ENCODE results near the gene FOXN4. TPM values are rescaled to one million over a fixed set of nuclear protein-coding genes. Genes with fewer than 3 reads are reported as not detected.

FOXN4 gene
- total RNA-seq, 4 donors from 2014 or later: not detected

GRCh38 chr12:109234012-109234411, 75.1 kb downstream of the FOXN4 start:
- Histone ChIP-seq H3K4me1 (no peaks in the 10 kb centered on the region), H3K9me3 (no peaks in the 10 kb centered on the region), H3K4me3 (no peak overlapping the region), H3K27ac (no peak overlapping the region), H3K27me3 (no peaks in the 10 kb centered on the region), H3K36me3 (peaks cover 0 to 97% of the 10 kb centered on the region in 2 donors)
- ATAC-seq: no peak
- TF ChIP-seq EP300 (IDR thresholded peaks at IDR 0.05) (no peak), POLR2AphosphoS5 (IDR thresholded peaks at IDR 0.05) (no peak), POLR2A (IDR thresholded peaks at IDR 0.05) (no peak)
- TF ChIP-seq, protein P1, sequence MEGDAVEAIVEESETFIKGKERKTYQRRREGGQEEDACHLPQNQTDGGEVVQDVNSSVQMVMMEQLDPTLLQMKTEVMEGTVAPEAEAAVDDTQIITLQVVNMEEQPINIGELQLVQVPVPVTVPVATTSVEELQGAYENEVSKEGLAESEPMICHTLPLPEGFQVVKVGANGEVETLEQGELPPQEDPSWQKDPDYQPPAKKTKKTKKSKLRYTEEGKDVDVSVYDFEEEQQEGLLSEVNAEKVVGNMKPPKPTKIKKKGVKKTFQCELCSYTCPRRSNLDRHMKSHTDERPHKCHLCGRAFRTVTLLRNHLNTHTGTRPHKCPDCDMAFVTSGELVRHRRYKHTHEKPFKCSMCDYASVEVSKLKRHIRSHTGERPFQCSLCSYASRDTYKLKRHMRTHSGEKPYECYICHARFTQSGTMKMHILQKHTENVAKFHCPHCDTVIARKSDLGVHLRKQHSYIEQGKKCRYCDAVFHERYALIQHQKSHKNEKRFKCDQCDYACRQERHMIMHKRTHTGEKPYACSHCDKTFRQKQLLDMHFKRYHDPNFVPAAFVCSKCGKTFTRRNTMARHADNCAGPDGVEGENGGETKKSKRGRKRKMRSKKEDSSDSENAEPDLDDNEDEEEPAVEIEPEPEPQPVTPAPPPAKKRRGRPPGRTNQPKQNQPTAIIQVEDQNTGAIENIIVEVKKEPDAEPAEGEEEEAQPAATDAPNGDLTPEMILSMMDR (IDR thresholded peaks at IDR 0.05): no peak
- WGBS, 2 donors (ENCODE audit: low coverage in 1 of 2): 77% methylated on average over 3 of the region's 15 CpGs; no CpG with 5 or more reads in 1 of the 2 donors

DNA sequence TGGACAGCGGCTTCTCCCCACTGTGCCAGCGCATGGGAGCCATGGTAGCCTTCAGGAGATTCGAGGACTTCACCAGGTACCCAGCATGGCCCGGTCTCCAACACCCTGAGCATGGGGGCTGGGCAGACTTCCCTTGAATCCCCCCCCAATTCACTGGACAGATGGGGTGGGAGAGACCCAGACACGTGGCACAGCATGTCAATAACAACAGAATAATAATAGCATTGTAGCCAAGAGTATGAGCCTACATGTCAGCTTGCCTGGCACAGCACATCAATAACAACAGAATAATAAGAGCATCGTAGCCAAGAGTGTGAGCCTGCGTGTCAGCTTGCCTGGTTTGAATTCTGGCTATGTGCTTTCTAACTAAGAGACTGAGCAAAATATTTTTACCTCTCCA, 76.4 kb downstream of the FOXN4 start:
- 51 to 100% methylated on average over 2 of the region's 7 CpGs for WGBS, 2 donors (ENCODE audit: low coverage in 1 of 2)
- H3K36me3 ChIP-seq: peaks cover 0 to 100% of the 10 kb centered on the region in 2 donors

DNA sequence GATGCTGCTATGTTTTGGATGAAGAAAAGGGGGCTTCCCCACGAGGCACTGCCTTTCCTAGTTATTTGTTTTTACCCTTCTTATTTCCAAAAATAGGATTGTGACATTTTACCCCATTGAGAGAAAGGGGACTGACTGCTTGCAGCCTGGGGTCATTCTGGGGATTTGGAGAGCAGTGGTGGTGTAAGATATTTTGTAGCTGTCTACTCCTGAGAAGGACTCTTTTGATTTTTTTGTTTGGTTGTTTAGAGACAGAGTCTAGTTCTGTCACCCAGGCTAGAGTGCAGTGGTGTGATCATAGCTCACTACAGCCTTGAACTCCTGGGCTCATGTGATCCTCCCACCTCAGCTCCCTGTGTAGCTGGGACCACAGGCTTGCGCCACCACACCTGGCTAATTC, 78.9 kb downstream of the FOXN4 start:
- no peaks in the 10 kb centered on the region for H3K27me3 ChIP-seq
- no peak for ATAC-seq
- no peaks in the 10 kb centered on the region for H3K4me1 ChIP-seq
- no peak overlapping the region for H3K27ac ChIP-seq
- H3K4me3 ChIP-seq: no peak overlapping the region
- H3K9me3 ChIP-seq: no peaks in the 10 kb centered on the region
- TF ChIP-seq, protein P1 (IDR thresholded peaks at IDR 0.05): no peak
- TF ChIP-seq POLR2A (IDR thresholded peaks at IDR 0.05): no peak
- 68 to 81% methylated on average over 2 of the region's 2 CpGs for WGBS, 2 donors (ENCODE audit: low coverage in 1 of 2)
- peaks cover 0 to 100% of the 10 kb centered on the region in 2 donors for H3K36me3 ChIP-seq

More for the DNA sequence above, 76.4 kb downstream of the FOXN4 start:
- no peak for ATAC-seq
- TF ChIP-seq POLR2AphosphoS5 (IDR thresholded peaks at IDR 0.05) (no peak), EP300 (IDR thresholded peaks at IDR 0.05) (no peak), POLR2A (IDR thresholded peaks at IDR 0.05) (no peak)
- TF ChIP-seq, protein P1 (IDR thresholded peaks at IDR 0.05): no peak
- Histone ChIP-seq H3K4me1 (no peaks in the 10 kb centered on the region), H3K27ac (no peak overlapping the region), H3K4me3 (no peak overlapping the region), H3K27me3 (no peaks in the 10 kb centered on the region), H3K9me3 (no peaks in the 10 kb centered on the region)

GRCh38 chr12:109228664-109229063, 80.4 kb downstream of the FOXN4 start:
- H3K4me1 ChIP-seq: no peaks in the 10 kb centered on the region
- no peaks in the 10 kb centered on the region for H3K9me3 ChIP-seq
- H3K27me3 ChIP-seq: no peaks in the 10 kb centered on the region
- TF ChIP-seq, protein P1 (IDR thresholded peaks at IDR 0.05): no peak
- TF ChIP-seq EP300 (IDR thresholded peaks at IDR 0.05) (no peak), POLR2AphosphoS5 (IDR thresholded peaks at IDR 0.05) (no peak), POLR2A (IDR thresholded peaks at IDR 0.05) (no peak)
- no peak overlapping the region for H3K27ac ChIP-seq
- H3K36me3 ChIP-seq: peaks cover 0 to 100% of the 10 kb centered on the region in 2 donors
- no peak overlapping the region for H3K4me3 ChIP-seq
- no peak for ATAC-seq
- WGBS, 2 donors (ENCODE audit: low coverage in 1 of 2): 50 to 96% methylated on average over 1 to 4 of the region's 4 CpGs

Other genes with a start within 250 kb of the FOXN4 start
- gene ALKBH2, start 215.8 kb downstream of the FOXN4 start, total RNA-seq: 10 to 100 TPM; 13.5 to 21.9 (median 16.9) TPM
- gene UNG, start 211.7 kb downstream of the FOXN4 start, total RNA-seq: 10 to 100 TPM; 12.1 to 18.2 (median 17.3) TPM
- gene ACACB, start 192.7 kb downstream of the FOXN4 start, total RNA-seq: 100 to 1,000 TPM in 3 of 4 donors, 10 to 100 TPM in 1; 49.4 to 230 (median 138) TPM
- not detected for gene MYO1H, start 38.6 kb upstream of the FOXN4 start, total RNA-seq
- 100 to 1,000 TPM in 1 of 4 donors, 10 to 100 TPM in 3; 76.8 to 104 (median 94.5) TPM for gene KCTD10, start 168.0 kb upstream of the FOXN4 start, total RNA-seq
- 10 to 100 TPM; 45.2 to 63.6 (median 62.8) TPM for gene UBE3B, start 168.3 kb upstream of the FOXN4 start, total RNA-seq